Hepatocyte (in vitro differentiated cells): ENCODE results near the gene HS6ST2. TPM values are rescaled to one million over a fixed set of nuclear protein-coding genes. Genes with fewer than 3 reads are reported as not detected.

Experiments
- DNase-seq: peaks from one replicate; pipeline ENCODE4 v3.0.0-alpha.2; 2016; ENCODE audit warnings: low spot score
- H2AFZ ChIP-seq: fragments of 200-600 bp; sonication (generic); 2 replicates; pipeline ENCODE4 v1.6.0; 2016; ENCODE audit warnings: antibody characterized with exemption, mild to moderate bottlenecking
- H3K27ac ChIP-seq: fragments of 200-600 bp; sonication (generic); 2 replicates; pipeline ENCODE4 v1.5.1; 2016; ENCODE audit warnings: mild to moderate bottlenecking
- H3K27me3 ChIP-seq: fragments of 200-600 bp; sonication (generic); 2 replicates; pipeline ENCODE4 v1.6.1; 2016
- H3K36me3 ChIP-seq: fragments of 200-600 bp; sonication (generic); replicated peaks from 2 replicates; pipeline ENCODE4 v1.5.1; 2016; ENCODE audit warnings: low read depth; ENCODE audit not compliant: insufficient read depth
- H3K4me1 ChIP-seq: fragments of 200-600 bp; sonication (generic); 2 replicates; pipeline ENCODE4 v1.5.1; 2016; ENCODE audit warnings: mild to moderate bottlenecking, moderate library complexity; ENCODE audit not compliant: insufficient read depth
- H3K4me2 ChIP-seq: fragments of 200-600 bp; sonication (generic); 2 replicates; pipeline ENCODE4 v1.6.0; 2016
- H3K4me3 ChIP-seq: fragments of 200-600 bp; sonication (generic); 2 replicates; pipeline ENCODE4 v1.5.1; 2016; ENCODE audit warnings: mild to moderate bottlenecking
- H3K79me2 ChIP-seq: fragments of 200-600 bp; sonication (generic); 2 replicates; pipeline ENCODE4 v1.6.0; 2017; ENCODE audit warnings: mild to moderate bottlenecking
- H3K9me2 ChIP-seq: fragments of 200-600 bp; sonication (generic); replicated peaks from 2 replicates; pipeline ENCODE4 v1.6.0; 2017; ENCODE audit warnings: mild to moderate bottlenecking; ENCODE audit not compliant: insufficient read depth
- H3K9me3 ChIP-seq: fragments of 200-600 bp; sonication (generic); 2 replicates; pipeline ENCODE4 v1.5.1; 2016; ENCODE audit warnings: low read depth, mild to moderate bottlenecking
- H4K20me1 ChIP-seq: fragments of 200-600 bp; sonication (generic); 2 replicates; pipeline ENCODE4 v1.6.0; 2016; ENCODE audit warnings: mild to moderate bottlenecking; ENCODE audit not compliant: insufficient read depth, poor library complexity, severe bottlenecking
- EZH2 ChIP-seq: fragments of 200-600 bp; sonication (generic); IDR thresholded peaks from 2 replicates; pipeline ENCODE4 v1.6.1; 2016; ENCODE audit warnings: antibody characterized with exemption, mild to moderate bottlenecking, borderline replicate concordance
- EZH2phosphoT487 ChIP-seq: fragments of 200-600 bp; sonication (generic); IDR thresholded peaks from one replicate; pipeline ENCODE4 v1.6.1; 2018; ENCODE audit warnings: antibody characterized with exemption, mild to moderate bottlenecking, low read depth, moderate library complexity; ENCODE audit not compliant: unreplicated experiment, severe bottlenecking
- WGBS: methylation state at CpG from one replicate; pipeline ENCODE4 v1.1.6; 2016; ENCODE audit warnings: low lambda C conversion rate; ENCODE audit errors: missing lambda C conversion rate; 5-methylcytosine and 5-hydroxymethylcytosine counted together
- polyA plus RNA-seq: library from polyadenylated mRNA; unstranded; fragments of >200 nt; fragmentation: Nextera tagmentation; extraction: Ambion mirVana; gene quantifications from 2 replicates; pipeline ENCODE4 v1.2.1, GENCODE V29; 2016
- total RNA-seq: library from RNA; depleted of rRNA; stranded (reverse); fragments of >200 nt; gene quantifications from 2 replicates; pipeline ENCODE4 v1.2.3, GENCODE V29; 2014
- TF ChIP-seq, protein P1 (sequence below): fragments of 200-600 bp; sonication (generic); IDR thresholded peaks from 2 replicates; pipeline ENCODE4 v1.5.1; 2016; ENCODE audit warnings: antibody characterized with exemption, mild to moderate bottlenecking; ENCODE audit not compliant: poor library complexity

The HS6ST2 gene
- total and polyA plus RNA-seq, 2 experiments from 2014 or later, result 17.4 to 21.9 TPM

DNA sequence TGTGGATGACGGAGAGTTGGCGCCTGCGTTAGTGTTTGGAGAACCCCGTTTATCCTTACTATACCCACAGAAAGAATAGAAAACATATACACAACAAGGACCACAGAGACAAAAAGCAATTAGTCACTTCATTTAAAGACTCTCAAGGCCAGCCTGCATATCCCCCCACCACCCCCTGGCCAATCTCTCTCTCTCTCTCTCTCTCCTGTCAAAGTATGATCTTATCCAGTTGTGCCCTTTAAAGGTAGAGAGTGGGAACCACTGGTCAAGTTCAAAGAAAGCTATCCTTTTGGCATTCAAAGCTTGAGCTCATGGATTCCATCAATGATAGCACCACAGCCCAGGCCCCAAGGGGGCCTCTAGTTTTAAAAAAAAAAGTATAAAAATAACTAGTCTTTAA is 289.3 kb downstream of the HS6ST2 start:
- H3K4me3 ChIP-seq, result no peak overlapping the region

GRCh38 chrX:132668178-132668577 is 290.3 kb downstream of the HS6ST2 start:
- no peak overlapping the region for H3K4me2 ChIP-seq
- H4K20me1 ChIP-seq, result no peaks in the 10 kb centered on the region
- H3K36me3 ChIP-seq, result no peaks in the 10 kb centered on the region
- H3K27ac ChIP-seq, result no peak overlapping the region
- H3K4me3 ChIP-seq, result no peak overlapping the region
- H3K4me1 ChIP-seq, result no peaks in the 10 kb centered on the region
- H3K79me2 ChIP-seq, result no peaks in the 10 kb centered on the region
- no peaks in the 10 kb centered on the region for H3K9me3 ChIP-seq
- no peak for DNase-seq
- H3K9me2 ChIP-seq, result no peaks in the 10 kb centered on the region
- H3K27me3 ChIP-seq, result no peaks in the 10 kb centered on the region
- H2AFZ ChIP-seq, result no peak overlapping the region
- TF ChIP-seq, protein P1, sequence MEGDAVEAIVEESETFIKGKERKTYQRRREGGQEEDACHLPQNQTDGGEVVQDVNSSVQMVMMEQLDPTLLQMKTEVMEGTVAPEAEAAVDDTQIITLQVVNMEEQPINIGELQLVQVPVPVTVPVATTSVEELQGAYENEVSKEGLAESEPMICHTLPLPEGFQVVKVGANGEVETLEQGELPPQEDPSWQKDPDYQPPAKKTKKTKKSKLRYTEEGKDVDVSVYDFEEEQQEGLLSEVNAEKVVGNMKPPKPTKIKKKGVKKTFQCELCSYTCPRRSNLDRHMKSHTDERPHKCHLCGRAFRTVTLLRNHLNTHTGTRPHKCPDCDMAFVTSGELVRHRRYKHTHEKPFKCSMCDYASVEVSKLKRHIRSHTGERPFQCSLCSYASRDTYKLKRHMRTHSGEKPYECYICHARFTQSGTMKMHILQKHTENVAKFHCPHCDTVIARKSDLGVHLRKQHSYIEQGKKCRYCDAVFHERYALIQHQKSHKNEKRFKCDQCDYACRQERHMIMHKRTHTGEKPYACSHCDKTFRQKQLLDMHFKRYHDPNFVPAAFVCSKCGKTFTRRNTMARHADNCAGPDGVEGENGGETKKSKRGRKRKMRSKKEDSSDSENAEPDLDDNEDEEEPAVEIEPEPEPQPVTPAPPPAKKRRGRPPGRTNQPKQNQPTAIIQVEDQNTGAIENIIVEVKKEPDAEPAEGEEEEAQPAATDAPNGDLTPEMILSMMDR, result no peak
- TF ChIP-seq EZH2phosphoT487, result no peak
- TF ChIP-seq EZH2, result no peak
- 53% methylated on average over 6 of the region's 6 CpGs for whole genome bisulfite sequencing

More for the DNA sequence above, 289.3 kb downstream of the HS6ST2 start:
- H3K9me2 ChIP-seq, result no peaks in the 10 kb centered on the region
- TF ChIP-seq EZH2, result no peak
- TF ChIP-seq, protein P1, result no peak
- no peak for TF ChIP-seq EZH2phosphoT487
- no peaks in the 10 kb centered on the region for H3K27me3 ChIP-seq
- H4K20me1 ChIP-seq, result no peaks in the 10 kb centered on the region
- no peak for DNase-seq
- no peak overlapping the region for H3K27ac ChIP-seq
- no peaks in the 10 kb centered on the region for H3K9me3 ChIP-seq
- H3K4me2 ChIP-seq, result no peak overlapping the region
- no peaks in the 10 kb centered on the region for H3K4me1 ChIP-seq
- H3K36me3 ChIP-seq, result no peaks in the 10 kb centered on the region
- H2AFZ ChIP-seq, result no peak overlapping the region
- no peaks in the 10 kb centered on the region for H3K79me2 ChIP-seq
- WGBS, result 78% methylated on average over 4 of the region's 4 CpGs

DNA sequence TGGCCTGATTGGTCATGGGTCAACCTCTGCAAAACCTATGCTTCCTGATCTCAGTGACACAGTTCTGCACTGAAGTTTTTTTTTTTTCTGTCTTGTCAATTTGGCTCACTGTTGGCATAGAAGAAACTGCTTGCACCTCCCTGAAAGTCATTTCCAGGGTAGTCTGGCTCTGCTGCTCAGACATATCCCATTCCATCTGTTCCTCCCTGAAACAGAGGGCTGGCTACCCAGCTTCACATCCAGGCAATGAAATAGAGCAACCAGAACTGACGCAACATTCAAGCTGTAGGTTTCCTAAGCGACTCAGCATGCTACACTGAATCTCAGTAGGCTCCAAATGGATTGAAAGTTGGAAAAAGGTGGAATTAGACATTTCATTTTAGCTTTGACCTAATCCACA is 292.8 kb downstream of the HS6ST2 start:
- TF ChIP-seq EZH2 (no peak), EZH2phosphoT487 (no peak)
- TF ChIP-seq, protein P1, result no peak
- WGBS, result 81% methylated on average over 2 of the region's 2 CpGs
- no peak for DNase-seq

GRCh38 chrX:132664273-132664672 is 294.2 kb downstream of the HS6ST2 start:
- Histone ChIP-seq H3K9me3 (no peaks in the 10 kb centered on the region), H3K36me3 (no peaks in the 10 kb centered on the region), H3K27me3 (no peaks in the 10 kb centered on the region), H3K4me3 (no peak overlapping the region), H2AFZ (no peak overlapping the region), H3K79me2 (no peaks in the 10 kb centered on the region), H3K9me2 (no peaks in the 10 kb centered on the region), H3K4me2 (no peak overlapping the region), H3K27ac (no peak overlapping the region), H4K20me1 (no peaks in the 10 kb centered on the region), H3K4me1 (no peaks in the 10 kb centered on the region)
- TF ChIP-seq, protein P1, result no peak
- no peak for TF ChIP-seq EZH2
- TF ChIP-seq EZH2phosphoT487, result no peak
- DNase-seq, result no peak
- 74% methylated on average over 3 of the region's 3 CpGs for WGBS

More for the DNA sequence above, 292.8 kb downstream of the HS6ST2 start:
- H3K9me2 ChIP-seq, result no peaks in the 10 kb centered on the region
- no peaks in the 10 kb centered on the region for H4K20me1 ChIP-seq
- H3K4me3 ChIP-seq, result no peak overlapping the region
- H3K36me3 ChIP-seq, result no peaks in the 10 kb centered on the region
- no peaks in the 10 kb centered on the region for H3K9me3 ChIP-seq
- H3K27ac ChIP-seq, result no peak overlapping the region
- H3K27me3 ChIP-seq, result no peaks in the 10 kb centered on the region
- no peak overlapping the region for H3K4me2 ChIP-seq
- no peaks in the 10 kb centered on the region for H3K4me1 ChIP-seq
- no peak overlapping the region for H2AFZ ChIP-seq
- H3K79me2 ChIP-seq, result no peaks in the 10 kb centered on the region
